Body of pancreas (tissue), 4 donors: ENCODE measurements around the gene SLC6A9. TPM values are rescaled to one million over a fixed set of nuclear protein-coding genes. Genes with fewer than 3 reads are reported as not detected.

Experiments used
- ATAC-seq: fragments of 150-250 bp; one replicate; pipeline ENCODE4 v1.9.1; 2016
- DNase-seq, 4 donors: peaks; one replicate each; pipeline ENCODE4 v3.0.0-alpha.2; 2019
- H3K27ac ChIP-seq, 4 donors: fragments of 200-600 bp; sonication (generic); 1 replicate in 3 of 4; 2 replicates in 1 of 4; pipeline versions ENCODE4 v1.5.1 to v1.6.1; 2016 to 2019; ENCODE audit warnings: mild to moderate bottlenecking in 1 of 4, mixed read lengths in 1 of 4, moderate library complexity in 1 of 4
- H3K27me3 ChIP-seq, 2 donors: fragments of 200-600 bp; sonication (generic); one replicate each; pipeline ENCODE4 v1.6.0; 2016; ENCODE audit warnings: mild to moderate bottlenecking in 1 of 2
- H3K36me3 ChIP-seq, 2 donors: fragments of 200-600 bp; sonication (generic); replicated peaks in 1 of 2; 2 replicates each; pipeline ENCODE4 v1.5.1; 2016; ENCODE audit warnings: low read depth in 2 of 2; ENCODE audit not compliant: insufficient read depth in 1 of 2
- H3K4me1 ChIP-seq: fragments of 200-600 bp; sonication (generic); one replicate; pipeline ENCODE4 v1.6.0; 2016
- H3K4me3 ChIP-seq, 2 donors: fragments of 200-600 bp; sonication (generic); 1 replicate in 1 of 2; 2 replicates in 1 of 2; pipeline ENCODE4 v1.5.1; 2016 to 2019
- H3K9me3 ChIP-seq, 3 donors: fragments of 200-600 bp; sonication (generic); 1 replicate in 2 of 3; 2 replicates in 1 of 3; pipeline ENCODE4 v1.5.1; 2016
- CTCF ChIP-seq, 7 experiments: fragments of 450-650 bp in 4 of 7; fragments of 200-600 bp in 3 of 7; sonication (generic) in 3 of 7; IDR thresholded peaks; one replicate each; pipeline ENCODE4 v1.5.1; 2016 to 2019; ENCODE audit warnings: antibody characterized with exemption in 7 of 7
- POLR2A ChIP-seq, 3 donors: fragments of 450-650 bp; IDR thresholded peaks; one replicate each; pipeline ENCODE4 v1.6.1; 2016; ENCODE audit warnings: antibody characterized with exemption in 3 of 3, mild to moderate bottlenecking in 2 of 3
- WGBS, 2 donors: methylation state at CpG; one replicate each; pipeline ENCODE4 v1.1.5; 2017; 5-methylcytosine and 5-hydroxymethylcytosine counted together
- intact Hi-C: fragments of 100-400 bp; cut with DNase I; formaldehyde crosslinking; loops from one replicate; pipeline ENCODE4 v1.15.1; 2023
- total RNA-seq, 2 donors: library from RNA; depleted of rRNA; stranded (reverse); fragments of >200 nt; gene quantifications; one replicate each; pipeline ENCODE4 v1.1.0, GENCODE V29; 2016

SLC6A9 gene
- total RNA-seq, 2 donors from 2014 or later = 2.3 to 4.6 TPM

- Histone ChIP-seq H3K4me3 (peak within 1 kb of the TSS; percentile 21 to 94), H3K4me1 (peaks cover 26% of the 10 kb centered on the region), H3K27ac (no peak within 1 kb of the TSS), H3K36me3 (no peaks in the 10 kb centered on the region), H3K27me3 (no peaks in the 10 kb centered on the region), H3K9me3 (no peaks in the 10 kb centered on the region)
- peak; percentile 96 to 98 (median 97) for DNase-seq
- ATAC-seq = peak; percentile 92
- TF ChIP-seq CTCF (IDR thresholded peaks at IDR 0.05) (no peak), POLR2A (IDR thresholded peaks at IDR 0.05) (peak in 2 of 3 donors; percentile 31 to 41)
- intact Hi-C loops = no loop called here
- 0 to 2% methylated on average over 19 to 47 of the region's 47 CpGs for WGBS, 2 donors
These were observed 61.4 kb downstream of the SLC6A9 start, which contains the start of gene DPH2 for GRCh38 chr1:43969746-43970466. TSS of gene DPH2 (plus strand) at chr1:43970010. CDS start at chr1:43970176, 166 bp downstream.

DNA sequence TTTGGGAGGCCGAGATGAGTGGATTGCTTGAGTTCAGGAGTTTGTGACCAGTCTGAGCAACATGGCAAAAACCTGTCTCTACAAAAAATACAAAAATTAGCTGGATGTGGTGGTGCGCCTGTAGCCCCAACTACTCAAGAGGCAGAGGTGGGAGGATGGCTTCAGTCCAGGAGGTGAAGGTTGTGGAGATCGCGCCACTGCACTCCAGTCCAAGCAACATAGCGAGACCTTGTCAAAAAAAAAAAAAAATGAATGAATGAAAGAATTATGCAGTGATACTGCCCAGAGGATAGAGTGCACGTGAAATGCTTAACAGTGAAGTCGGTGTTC is 61.9 kb downstream of the SLC6A9 start:
- WGBS, 2 donors = 56 to 57% methylated on average over 7 of the region's 7 CpGs
- ATAC-seq = no peak
- H3K4me1 ChIP-seq = peaks cover 26% of the 10 kb centered on the region
- intact Hi-C loops = no loop called here
- no peaks in the 10 kb centered on the region for H3K27me3 ChIP-seq
- no peak overlapping the region for H3K27ac ChIP-seq
- no peaks in the 10 kb centered on the region for H3K9me3 ChIP-seq
- no peak overlapping the region for H3K4me3 ChIP-seq
- TF ChIP-seq POLR2A (IDR thresholded peaks at IDR 0.05) = no peak
- peak in 2 of 7 experiments; percentile 15 to 19 for TF ChIP-seq CTCF (IDR thresholded peaks at IDR 0.05)
- no peaks in the 10 kb centered on the region for H3K36me3 ChIP-seq
- no peak for DNase-seq

GRCh38 chr1:43968348-43968948 is 62.8 kb downstream of the SLC6A9 start:
- ATAC-seq (no peak), DNase-seq (peak in 1 of 4 donors; percentile 37)
- H3K4me3 ChIP-seq = no peak overlapping the region
- WGBS, 2 donors = 83 to 86% methylated on average over 6 of the region's 6 CpGs
- peaks cover 21% of the 10 kb centered on the region for H3K4me1 ChIP-seq
- H3K27me3 ChIP-seq = no peaks in the 10 kb centered on the region
- TF ChIP-seq POLR2A (IDR thresholded peaks at IDR 0.05) = no peak
- TF ChIP-seq CTCF (IDR thresholded peaks at IDR 0.05) = no peak
- no peaks in the 10 kb centered on the region for H3K9me3 ChIP-seq
- H3K36me3 ChIP-seq = no peaks in the 10 kb centered on the region
- intact Hi-C loops = no loop called here
- H3K27ac ChIP-seq = no peak overlapping the region

DNA sequence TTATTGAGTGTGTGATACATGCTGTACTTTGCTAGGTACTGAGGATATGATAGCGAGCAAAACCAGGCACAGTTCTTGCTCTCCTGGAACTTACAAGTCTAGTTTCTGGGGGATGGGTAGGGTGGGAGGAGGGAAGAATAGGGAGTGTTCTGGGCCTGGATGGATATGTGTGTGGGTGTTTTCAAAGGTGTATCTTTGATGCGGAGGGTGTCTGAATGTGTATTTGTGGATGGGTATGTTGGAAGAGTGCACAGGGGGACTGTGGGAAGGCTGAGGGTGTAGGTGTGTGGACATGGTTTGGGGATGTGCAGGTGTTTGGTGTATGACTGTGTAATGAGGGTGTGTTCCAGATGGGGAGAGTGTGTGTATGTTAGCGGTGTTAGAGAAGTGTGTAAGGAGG is 65.9 kb downstream of the SLC6A9 start:
- no peak overlapping the region for H3K4me3 ChIP-seq
- H3K4me1 ChIP-seq = peaks cover 7% of the 10 kb centered on the region
- H3K9me3 ChIP-seq = no peaks in the 10 kb centered on the region
- ATAC-seq (no peak), DNase-seq (no peak)
- TF ChIP-seq CTCF (IDR thresholded peaks at IDR 0.05) (no peak), POLR2A (IDR thresholded peaks at IDR 0.05) (no peak)
- H3K27ac ChIP-seq = no peak overlapping the region
- 90 to 92% methylated on average over 2 to 3 of the region's 3 CpGs for WGBS, 2 donors
- H3K36me3 ChIP-seq = no peaks in the 10 kb centered on the region
- H3K27me3 ChIP-seq = no peaks in the 10 kb centered on the region
- intact Hi-C loops = no loop called here
